Natural killer cell (primary cell): ENCODE data around the gene TGFBR2. TPM values are rescaled to one million over a fixed set of nuclear protein-coding genes. Genes with fewer than 3 reads are reported as not detected.
A peak's percentile ranks its signal among the peaks of the same experiment; 100 is the strongest.

Source experiments
- ATAC-seq, 3 donors: fragments of 150-1000 bp in 2 of 3; fragments of 200-7000 bp in 1 of 3; cut with Tn5 transposase; 1 replicate in 1 of 3; 2 replicates in 2 of 3; pipeline ENCODE4 v1.10.0; 2021; ENCODE audit warnings: mild to moderate bottlenecking in 2 of 3, moderate library complexity in 2 of 3
- DNase-seq, 2 donors: peaks; one replicate each; pipeline versions ENCODE4 v3.0.0 to v3.0.0-alpha.2; 2013 to 2021; ENCODE audit warnings: mixed read lengths in 1 of 2
- H3K27ac ChIP-seq: one replicate; pipeline ENCODE4 v1.5.1; 2013; ENCODE audit warnings: mild to moderate bottlenecking, low read length
- H3K27me3 ChIP-seq: one replicate; pipeline ENCODE4 v1.6.1; 2013; ENCODE audit warnings: low read length; ENCODE audit not compliant: control insufficient read depth, insufficient read depth
- H3K36me3 ChIP-seq: one replicate; pipeline ENCODE4 v1.6.1; 2013; ENCODE audit warnings: low read length; ENCODE audit not compliant: control insufficient read depth, insufficient read depth
- H3K4me1 ChIP-seq: one replicate; pipeline ENCODE4 v1.6.1; 2013; ENCODE audit warnings: low read length; ENCODE audit not compliant: control insufficient read depth, insufficient read depth
- H3K4me3 ChIP-seq: one replicate; pipeline ENCODE4 v1.5.1; 2013; ENCODE audit warnings: low read length
- H3K9me3 ChIP-seq: one replicate; pipeline ENCODE4 v1.6.1; 2013; ENCODE audit warnings: low read length; ENCODE audit not compliant: control insufficient read depth, insufficient read depth
- H3K27ac Mint-ChIP-seq, 2 donors: one replicate each; pipeline ENCODE4 v1.8.0; 2022; ENCODE audit warnings: mild to moderate bottlenecking in 2 of 2, mixed read lengths in 2 of 2, moderate library complexity in 1 of 2
- H3K27me3 Mint-ChIP-seq, 2 donors: one replicate each; pipeline ENCODE4 v1.8.0; 2022; ENCODE audit warnings: low read depth in 2 of 2, mixed read lengths in 2 of 2
- H3K36me3 Mint-ChIP-seq: one replicate; pipeline ENCODE4 v1.8.0; 2022; ENCODE audit warnings: mixed read lengths
- H3K4me1 Mint-ChIP-seq, 2 donors: one replicate each; pipeline ENCODE4 v1.8.0; 2022; ENCODE audit warnings: mixed read lengths in 2 of 2
- H3K4me3 Mint-ChIP-seq: one replicate; pipeline ENCODE4 v1.8.0; 2022; ENCODE audit warnings: mild to moderate bottlenecking, moderate library complexity, mixed read lengths
- H3K9me3 Mint-ChIP-seq, 2 donors: one replicate each; pipeline ENCODE4 v1.8.0; 2022; ENCODE audit warnings: mixed read lengths in 2 of 2
- WGBS: methylation state at CpG from one replicate; pipeline ENCODE4 v1.1.7; 2013; ENCODE audit warnings: missing lambda C conversion rate; ENCODE audit not compliant: insufficient coverage; 5-methylcytosine and 5-hydroxymethylcytosine counted together
- intact Hi-C: fragments of 100-400 bp; cut with micrococcal nuclease; formaldehyde crosslinking; loops from one replicate; pipeline ENCODE4 v1.14.2; 2022
- total RNA-seq, 4 donors: library from RNA; stranded (reverse); fragments of 120-200 nt in 1 of 4; gene quantifications; one replicate each; pipeline versions ENCODE4 v1.2.3 to v1.2.4, GENCODE V29; 2013 to 2022
- TF ChIP-seq, protein P1 (sequence below): fragments of 200-600 bp; IDR thresholded peaks from one replicate; pipeline ENCODE4 v1.8.0; 2022; ENCODE audit warnings: antibody characterized with exemption

Gene TGFBR2
- total RNA-seq, 3 donors from 2014 or later (not counting 1 experiment from before 2014, with no cell fraction given) = 70.4 to 113 (median 99.3) TPM

DNA sequence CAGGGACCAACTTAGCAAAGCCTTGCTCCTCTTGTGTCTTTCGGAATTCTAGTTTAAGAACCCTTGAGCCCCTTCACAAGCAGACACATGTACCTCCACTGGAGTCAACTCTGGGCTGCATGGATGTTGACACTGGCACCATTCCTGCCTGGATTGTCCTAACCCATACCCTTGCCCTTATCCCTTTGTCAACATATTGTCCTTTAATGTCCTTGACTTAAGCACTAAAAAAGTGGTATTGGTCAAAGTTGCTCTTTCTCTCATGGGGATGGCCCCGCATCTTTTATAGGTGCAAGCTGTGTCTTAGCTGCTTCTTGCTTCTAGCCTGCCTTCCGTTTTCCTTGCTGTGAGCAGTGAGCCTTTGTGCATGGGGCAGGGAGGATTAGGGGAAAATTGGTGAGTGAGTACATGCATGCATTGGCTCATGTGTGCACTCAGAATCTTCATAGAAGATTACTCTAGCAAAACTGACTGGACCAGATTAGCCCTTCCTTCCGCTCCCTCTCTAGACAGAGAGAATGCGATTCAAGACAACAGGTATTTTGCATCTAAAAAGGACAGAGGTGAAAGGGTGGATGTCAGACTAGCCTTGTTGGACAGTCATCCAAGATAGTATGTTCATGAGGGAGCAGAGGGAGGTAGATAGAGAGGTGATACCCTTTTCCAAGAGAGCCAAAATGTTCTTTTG is 42.4 kb downstream of the TGFBR2 start:
- intact Hi-C loops = no loop called here
- H3K9me3 ChIP-seq = no peaks in the 10 kb centered on the region
- Mint-ChIP-seq H3K36me3 (peaks cover 42% of the 10 kb centered on the region), H3K27ac (peak overlapping the region; percentile 75 to 84), H3K4me1 (peaks cover 67 to 85% of the 10 kb centered on the region in 2 donors), H3K4me3 (peak overlapping the region; percentile 1), H3K27me3 (no peaks in the 10 kb centered on the region), H3K9me3 (no peaks in the 10 kb centered on the region)
- TF ChIP-seq, protein P1, sequence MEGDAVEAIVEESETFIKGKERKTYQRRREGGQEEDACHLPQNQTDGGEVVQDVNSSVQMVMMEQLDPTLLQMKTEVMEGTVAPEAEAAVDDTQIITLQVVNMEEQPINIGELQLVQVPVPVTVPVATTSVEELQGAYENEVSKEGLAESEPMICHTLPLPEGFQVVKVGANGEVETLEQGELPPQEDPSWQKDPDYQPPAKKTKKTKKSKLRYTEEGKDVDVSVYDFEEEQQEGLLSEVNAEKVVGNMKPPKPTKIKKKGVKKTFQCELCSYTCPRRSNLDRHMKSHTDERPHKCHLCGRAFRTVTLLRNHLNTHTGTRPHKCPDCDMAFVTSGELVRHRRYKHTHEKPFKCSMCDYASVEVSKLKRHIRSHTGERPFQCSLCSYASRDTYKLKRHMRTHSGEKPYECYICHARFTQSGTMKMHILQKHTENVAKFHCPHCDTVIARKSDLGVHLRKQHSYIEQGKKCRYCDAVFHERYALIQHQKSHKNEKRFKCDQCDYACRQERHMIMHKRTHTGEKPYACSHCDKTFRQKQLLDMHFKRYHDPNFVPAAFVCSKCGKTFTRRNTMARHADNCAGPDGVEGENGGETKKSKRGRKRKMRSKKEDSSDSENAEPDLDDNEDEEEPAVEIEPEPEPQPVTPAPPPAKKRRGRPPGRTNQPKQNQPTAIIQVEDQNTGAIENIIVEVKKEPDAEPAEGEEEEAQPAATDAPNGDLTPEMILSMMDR = no peak
- no peak overlapping the region for H3K4me3 ChIP-seq
- no peaks in the 10 kb centered on the region for H3K27me3 ChIP-seq
- peak overlapping the region; percentile 1 for H3K27ac ChIP-seq
- H3K36me3 ChIP-seq = peaks cover 61% of the 10 kb centered on the region
- WGBS = 90% methylated on average over 5 of the region's 5 CpGs
- ATAC-seq (no peak), DNase-seq (no peak)
- peaks cover 41% of the 10 kb centered on the region for H3K4me1 ChIP-seq

DNA sequence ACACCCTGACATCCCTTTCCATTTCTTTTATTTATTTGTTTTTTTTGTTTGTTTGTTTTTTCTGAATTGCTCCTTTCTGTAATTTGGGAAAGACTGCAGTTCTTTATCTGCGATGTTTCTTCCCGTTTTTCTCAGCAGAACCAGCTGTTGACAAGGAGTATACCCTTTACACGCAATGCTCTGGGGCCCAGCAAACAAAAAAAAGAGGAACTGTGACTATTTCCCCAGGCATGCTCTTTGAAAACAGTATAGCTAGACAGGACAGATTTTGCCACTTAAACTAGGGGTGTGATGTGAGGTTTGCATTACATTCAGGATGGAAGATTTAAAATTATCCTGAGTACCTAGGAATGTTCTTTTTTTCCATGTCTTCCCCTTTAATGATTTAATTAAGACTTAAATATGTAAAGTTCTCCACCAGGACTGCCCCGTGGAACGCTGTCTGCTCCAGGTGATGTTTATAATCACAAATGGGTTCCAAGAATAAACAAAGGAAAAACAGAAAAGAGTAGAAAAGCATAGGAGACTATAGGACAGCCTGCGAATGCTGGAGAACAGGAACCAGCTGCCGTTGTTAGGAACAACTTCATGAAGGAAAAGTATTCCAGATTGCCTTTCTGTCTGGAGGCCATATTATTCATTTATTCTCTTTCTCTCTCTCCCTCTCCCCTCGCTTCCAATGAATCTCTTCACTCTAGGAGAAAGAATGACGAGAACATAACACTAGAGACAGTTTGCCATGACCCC is 43.3 kb downstream of the TGFBR2 start:
- intact Hi-C loops = no loop called here
- H3K36me3 ChIP-seq = peaks cover 70% of the 10 kb centered on the region
- H3K9me3 ChIP-seq = no peaks in the 10 kb centered on the region
- peak overlapping the region; percentile 1 for H3K4me3 Mint-ChIP-seq
- H3K36me3 Mint-ChIP-seq = peaks cover 46% of the 10 kb centered on the region
- WGBS = 82% methylated on average over 9 of the region's 9 CpGs
- H3K4me3 ChIP-seq = no peak overlapping the region
- H3K27me3 ChIP-seq = no peaks in the 10 kb centered on the region
- no peak for ATAC-seq
- TF ChIP-seq, protein P1 = no peak
- DNase-seq = no peak
- H3K9me3 Mint-ChIP-seq = no peaks in the 10 kb centered on the region
- peaks cover 41% of the 10 kb centered on the region for H3K4me1 ChIP-seq
- peaks cover 65 to 82% of the 10 kb centered on the region in 2 donors for H3K4me1 Mint-ChIP-seq
- H3K27ac ChIP-seq = peak overlapping the region; percentile 34
- peak overlapping the region; percentile 75 to 84 for H3K27ac Mint-ChIP-seq
- no peaks in the 10 kb centered on the region for H3K27me3 Mint-ChIP-seq

DNA sequence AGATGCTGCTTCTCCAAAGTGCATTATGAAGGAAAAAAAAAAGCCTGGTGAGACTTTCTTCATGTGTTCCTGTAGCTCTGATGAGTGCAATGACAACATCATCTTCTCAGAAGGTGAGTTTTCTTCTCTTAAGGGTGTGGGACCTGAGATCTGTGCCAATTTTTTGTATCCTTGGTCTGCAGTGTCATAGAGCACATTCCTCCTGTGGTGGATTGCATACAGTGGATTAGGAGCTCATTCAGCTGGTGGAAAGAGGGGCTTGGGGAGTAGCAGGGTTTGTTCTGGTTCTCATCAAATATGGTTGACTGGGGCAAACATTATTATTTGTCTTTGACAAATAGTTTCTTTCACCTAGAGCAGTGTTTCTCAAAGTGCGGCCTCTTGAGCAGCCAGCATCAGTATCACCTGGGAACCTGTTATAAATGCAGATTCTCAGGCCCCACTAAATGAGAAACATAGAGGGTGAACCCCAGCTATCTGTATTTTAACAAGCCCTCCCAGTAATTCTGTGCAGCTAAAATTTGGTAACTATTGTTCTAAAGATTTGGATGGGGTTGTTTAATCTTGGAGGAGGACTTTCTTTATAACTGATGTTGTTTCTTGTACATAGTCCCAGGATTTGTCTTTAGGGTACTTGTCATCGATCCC is 44.1 kb downstream of the TGFBR2 start:
- H3K9me3 ChIP-seq = no peaks in the 10 kb centered on the region
- Mint-ChIP-seq H3K4me1 (peaks cover 68 to 82% of the 10 kb centered on the region in 2 donors), H3K9me3 (no peaks in the 10 kb centered on the region), H3K36me3 (peaks cover 49% of the 10 kb centered on the region), H3K27ac (peak overlapping the region; percentile 75 to 84), H3K27me3 (no peaks in the 10 kb centered on the region), H3K4me3 (no peak overlapping the region)
- 95% methylated on average over 2 of the region's 2 CpGs for WGBS
- ATAC-seq = no peak
- H3K4me1 ChIP-seq = peaks cover 42% of the 10 kb centered on the region
- TF ChIP-seq, protein P1 = no peak
- H3K27me3 ChIP-seq = no peaks in the 10 kb centered on the region
- intact Hi-C loops = no loop called here
- no peak for DNase-seq
- H3K27ac ChIP-seq = peak overlapping the region; percentile 30
- no peak overlapping the region for H3K4me3 ChIP-seq
- peaks cover 72% of the 10 kb centered on the region for H3K36me3 ChIP-seq
